GM18499 (cell line): ENCODE data around the gene TRIM37.
"Not testable (repeated sequence)": the region's sequence is repeated elsewhere in the genome, so short reads cannot be mapped to it uniquely, and the experiment has no call there.

Source experiments
- ATAC-seq: cut with Tn5 transposase; IDR thresholded peaks from one replicate; pipeline ENCODE4 v1.9.1; 2021; ENCODE audit warnings: moderate number of reproducible peaks; ENCODE audit not compliant: insufficient read depth, unreplicated experiment

Gene TRIM37

GRCh38 chr17:59111539-59111938 lies 4.9 kb upstream of the TRIM37 start:
- ATAC-seq, result no peak

- ATAC-seq, result no peak
Observed at GRCh38 chr17:59110973-59111372, 4.3 kb upstream of the TRIM37 start.

- no peak for ATAC-seq
Observed at GRCh38 chr17:59108400-59109102, 1.9 kb upstream of the TRIM37 start.

GRCh38 chr17:59107306-59107670 lies 608 bp upstream of the TRIM37 start:
- ATAC-seq, result no peak

- ATAC-seq, result no peak
Observed at GRCh38 chr17:59105852-59106462, 723 bp downstream of the TRIM37 start.

- ATAC-seq, result no peak
Observed at GRCh38 chr17:59101178-59101577, 5.5 kb downstream of the TRIM37 start.

- ATAC-seq, result no peak
Observed at GRCh38 chr17:59097876-59098275, 8.8 kb downstream of the TRIM37 start.

GRCh38 chr17:59094861-59095530 lies 11.7 kb downstream of the TRIM37 start:
- no peak for ATAC-seq

- no peak for ATAC-seq
Observed at GRCh38 chr17:59093702-59094231, 12.9 kb downstream of the TRIM37 start.

- no peak for ATAC-seq
Observed at GRCh38 chr17:59093145-59093701, 13.5 kb downstream of the TRIM37 start.

- not testable (repeated sequence) for ATAC-seq
Observed at GRCh38 chr17:59090593-59090992, 16.1 kb downstream of the TRIM37 start.

GRCh38 chr17:59084154-59084553 lies 22.5 kb downstream of the TRIM37 start:
- no peak for ATAC-seq

GRCh38 chr17:59074494-59074893 lies 32.2 kb downstream of the TRIM37 start:
- ATAC-seq, result no peak

- ATAC-seq, result no peak
Observed at GRCh38 chr17:59073972-59074371, 32.7 kb downstream of the TRIM37 start.

GRCh38 chr17:59069856-59070255 lies 36.8 kb downstream of the TRIM37 start:
- no peak for ATAC-seq

GRCh38 chr17:59067756-59068155 lies 38.9 kb downstream of the TRIM37 start:
- no peak for ATAC-seq

- ATAC-seq, result no peak
Observed at GRCh38 chr17:59067340-59067739, 39.3 kb downstream of the TRIM37 start.

- ATAC-seq, result no peak
Observed at GRCh38 chr17:59062509-59062908, 44.2 kb downstream of the TRIM37 start.

- no peak for ATAC-seq
Observed at GRCh38 chr17:59056857-59057256, 49.8 kb downstream of the TRIM37 start.

GRCh38 chr17:59049798-59050197 lies 56.9 kb downstream of the TRIM37 start:
- no peak for ATAC-seq

GRCh38 chr17:59047616-59048015 lies 59.1 kb downstream of the TRIM37 start:
- no peak for ATAC-seq
